Panc1 (cell line): Measurements from ENCODE around the gene LRRC3. TPM values are rescaled to one million over a fixed set of nuclear protein-coding genes. Genes with fewer than 3 reads are reported as not detected.

Source experiments
- ATAC-seq: fragments of 200-7000 bp; cut with Tn5 transposase; 2 replicates; pipeline ENCODE4 v1.9.1; 2020; ENCODE audit warnings: mild to moderate bottlenecking, moderate library complexity
- BruUV-seq: library from RNA; stranded (reverse); fragments of 400-500 nt; replicated peaks from 2 replicates; lab custom pipeline; 2021; lab: Mats Ljungman, UMichigan
- CTCF ChIA-PET: fragments of 300-600 bp; sonication (Branson Sonifier 250); formaldehyde crosslinking; loops from one replicate; lab custom pipeline; 2022; ENCODE audit warnings: antibody characterized with exemption; lab: Charles Lee
- POLR2A ChIA-PET: fragments of 300-600 bp; sonication (Branson Sonifier 250); formaldehyde crosslinking; loops from one replicate; lab custom pipeline; 2022; ENCODE audit warnings: antibody characterized with exemption; lab: Charles Lee
- DNase-seq: peaks from one replicate; pipeline ENCODE4 v3.0.0-alpha.2; 2010; ENCODE audit warnings: low read depth, low spot score
- H3K27ac ChIP-seq: 2 replicates; pipeline ENCODE4 v1.5.1; 2011; ENCODE audit warnings: mild to moderate bottlenecking, low read length, inconsistent platforms
- H3K27me3 ChIP-seq: fragments of 200-500 bp; sonication (Bioruptor generic); 2 replicates; pipeline ENCODE4 v1.6.0; 2014; ENCODE audit warnings: low read length, inconsistent platforms; ENCODE audit not compliant: control insufficient read depth, insufficient read depth
- H3K36me3 ChIP-seq: fragments of 200-500 bp; sonication (Bioruptor generic); 2 replicates; pipeline ENCODE4 v1.5.1; 2014; ENCODE audit warnings: inconsistent platforms, mild to moderate bottlenecking, low read length, moderate library complexity; ENCODE audit not compliant: control insufficient read depth, insufficient read depth
- H3K4me1 ChIP-seq: 2 replicates; pipeline ENCODE4 v1.5.1; 2011; ENCODE audit warnings: inconsistent platforms, mild to moderate bottlenecking, low read length, moderate library complexity; ENCODE audit not compliant: control insufficient read depth, insufficient read depth
- H3K4me3 ChIP-seq, 2 experiments: 2 replicates each; pipeline ENCODE4 v1.5.1; 2011 to 2012; ENCODE audit warnings: low read depth in 2 of 2, low read length in 2 of 2, mild to moderate bottlenecking in 2 of 2, inconsistent platforms in 1 of 2, moderate library complexity in 1 of 2
- H3K9me3 ChIP-seq: fragments of 200-500 bp; sonication (Bioruptor generic); 2 replicates; pipeline ENCODE4 v1.5.1; 2014; ENCODE audit warnings: low read depth, mild to moderate bottlenecking, inconsistent platforms, low read length, moderate library complexity; ENCODE audit not compliant: control insufficient read depth, insufficient read depth
- POLR2AphosphoS5 ChIP-seq: IDR thresholded peaks from 2 replicates; pipeline ENCODE4 v1.6.1; 2012; ENCODE audit warnings: mild to moderate bottlenecking, low read depth, low read length, moderate library complexity
- SIN3A ChIP-seq: IDR thresholded peaks from 2 replicates; pipeline ENCODE4 v1.6.1; 2012; ENCODE audit warnings: low read depth, mild to moderate bottlenecking, low read length, moderate library complexity, borderline replicate concordance; ENCODE audit not compliant: insufficient read depth
- TCF7L2 ChIP-seq: IDR thresholded peaks from 2 replicates; pipeline ENCODE4 v1.6.1; 2011; ENCODE audit warnings: mild to moderate bottlenecking, low read depth, low read length, inconsistent platforms
- in situ Hi-C: cut with HindIII; loops from 2 replicates; pipeline ENCODE4 v1.10.0; 2016; ENCODE audit warnings: low sequenced_read_pairs, low pct_unique_long_range_greater_than_20kb
- intact Hi-C: fragments of 100-400 bp; cut with micrococcal nuclease; formaldehyde crosslinking; loops from one replicate; pipeline ENCODE4 v1.10.0; 2022; ENCODE audit not compliant: unreplicated experiment
- total RNA-seq: library from RNA; stranded (reverse); gene quantifications from one replicate; pipeline ENCODE4 v1.2.1, GENCODE V29; 2021; ENCODE audit not compliant: unreplicated experiment
- TF ChIP-seq, protein P1 (sequence below), 2 experiments: IDR thresholded peaks; 2 replicates each; pipeline ENCODE4 v1.6.1; 2011 to 2012; ENCODE audit warnings: low read depth in 2 of 2, control low read depth in 1 of 2, low read length in 1 of 2, mild to moderate bottlenecking in 1 of 2, moderate library complexity in 1 of 2; ENCODE audit not compliant: insufficient read depth in 1 of 2
- TF ChIP-seq, protein P2 (sequence below): fragments of 450-650 bp; IDR thresholded peaks from 2 replicates; pipeline ENCODE4 v1.5.1; 2017; ENCODE audit warnings: mild to moderate bottlenecking

Gene LRRC3
- total RNA-seq, 1 experiment from 2014 or later, result 3.3 TPM

DNA sequence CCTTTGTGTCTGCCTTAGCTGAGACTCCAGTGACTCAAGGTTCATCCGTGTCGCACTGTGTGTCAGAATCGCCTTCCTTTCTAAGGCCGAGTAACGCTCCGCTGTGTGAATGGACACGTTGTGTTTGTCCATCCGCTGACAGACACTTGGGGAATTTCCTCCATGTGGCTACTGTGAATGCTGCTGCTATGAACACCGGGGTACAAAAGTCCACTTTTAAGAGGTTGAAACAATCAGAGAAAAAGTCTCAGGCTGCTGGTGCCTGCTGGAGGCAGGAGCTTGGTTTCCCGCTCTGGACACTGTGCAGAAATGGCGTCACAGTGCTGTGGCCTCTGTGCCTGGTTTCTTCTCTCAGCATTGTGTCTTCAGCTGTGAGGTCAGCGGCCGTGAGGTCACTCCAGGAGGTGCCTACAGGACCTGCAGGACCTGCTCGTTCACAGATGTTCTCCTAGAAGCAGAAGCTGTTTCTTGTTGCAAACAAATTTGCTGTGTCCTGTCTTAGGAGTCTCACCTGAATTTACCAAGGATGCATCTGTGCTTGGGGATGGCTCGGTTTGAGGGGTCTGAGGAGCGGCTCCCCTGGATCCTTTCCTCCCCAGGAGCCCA is 50.5 kb downstream of the LRRC3 start:
- ATAC-seq, result no peak; the same call in 1 of the 2 replicates
- in situ Hi-C loops (no loop called here), intact Hi-C loops (no loop called here)
- Histone ChIP-seq H3K27ac (no peak overlapping the region), H3K36me3 (no peaks in the 10 kb centered on the region), H3K27me3 (no peaks in the 10 kb centered on the region), H3K4me1 (no peaks in the 10 kb centered on the region), H3K4me3 (no peak overlapping the region), H3K9me3 (no peaks in the 10 kb centered on the region)
- POLR2A ChIA-PET, result no interaction called here
- DNase-seq, result no peak
- CTCF ChIA-PET, result no interaction called here
- TF ChIP-seq TCF7L2 (no peak), SIN3A (no peak), POLR2AphosphoS5 (no peak)
- TF ChIP-seq, protein P1, sequence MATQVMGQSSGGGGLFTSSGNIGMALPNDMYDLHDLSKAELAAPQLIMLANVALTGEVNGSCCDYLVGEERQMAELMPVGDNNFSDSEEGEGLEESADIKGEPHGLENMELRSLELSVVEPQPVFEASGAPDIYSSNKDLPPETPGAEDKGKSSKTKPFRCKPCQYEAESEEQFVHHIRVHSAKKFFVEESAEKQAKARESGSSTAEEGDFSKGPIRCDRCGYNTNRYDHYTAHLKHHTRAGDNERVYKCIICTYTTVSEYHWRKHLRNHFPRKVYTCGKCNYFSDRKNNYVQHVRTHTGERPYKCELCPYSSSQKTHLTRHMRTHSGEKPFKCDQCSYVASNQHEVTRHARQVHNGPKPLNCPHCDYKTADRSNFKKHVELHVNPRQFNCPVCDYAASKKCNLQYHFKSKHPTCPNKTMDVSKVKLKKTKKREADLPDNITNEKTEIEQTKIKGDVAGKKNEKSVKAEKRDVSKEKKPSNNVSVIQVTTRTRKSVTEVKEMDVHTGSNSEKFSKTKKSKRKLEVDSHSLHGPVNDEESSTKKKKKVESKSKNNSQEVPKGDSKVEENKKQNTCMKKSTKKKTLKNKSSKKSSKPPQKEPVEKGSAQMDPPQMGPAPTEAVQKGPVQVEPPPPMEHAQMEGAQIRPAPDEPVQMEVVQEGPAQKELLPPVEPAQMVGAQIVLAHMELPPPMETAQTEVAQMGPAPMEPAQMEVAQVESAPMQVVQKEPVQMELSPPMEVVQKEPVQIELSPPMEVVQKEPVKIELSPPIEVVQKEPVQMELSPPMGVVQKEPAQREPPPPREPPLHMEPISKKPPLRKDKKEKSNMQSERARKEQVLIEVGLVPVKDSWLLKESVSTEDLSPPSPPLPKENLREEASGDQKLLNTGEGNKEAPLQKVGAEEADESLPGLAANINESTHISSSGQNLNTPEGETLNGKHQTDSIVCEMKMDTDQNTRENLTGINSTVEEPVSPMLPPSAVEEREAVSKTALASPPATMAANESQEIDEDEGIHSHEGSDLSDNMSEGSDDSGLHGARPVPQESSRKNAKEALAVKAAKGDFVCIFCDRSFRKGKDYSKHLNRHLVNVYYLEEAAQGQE (IDR thresholded peaks at IDR 0.05; ENCODE audit: insufficient read depth in 1 of 2, low read depth in 2 of 2, low read length in 1 of 2), result no peak
- TF ChIP-seq, protein P2, sequence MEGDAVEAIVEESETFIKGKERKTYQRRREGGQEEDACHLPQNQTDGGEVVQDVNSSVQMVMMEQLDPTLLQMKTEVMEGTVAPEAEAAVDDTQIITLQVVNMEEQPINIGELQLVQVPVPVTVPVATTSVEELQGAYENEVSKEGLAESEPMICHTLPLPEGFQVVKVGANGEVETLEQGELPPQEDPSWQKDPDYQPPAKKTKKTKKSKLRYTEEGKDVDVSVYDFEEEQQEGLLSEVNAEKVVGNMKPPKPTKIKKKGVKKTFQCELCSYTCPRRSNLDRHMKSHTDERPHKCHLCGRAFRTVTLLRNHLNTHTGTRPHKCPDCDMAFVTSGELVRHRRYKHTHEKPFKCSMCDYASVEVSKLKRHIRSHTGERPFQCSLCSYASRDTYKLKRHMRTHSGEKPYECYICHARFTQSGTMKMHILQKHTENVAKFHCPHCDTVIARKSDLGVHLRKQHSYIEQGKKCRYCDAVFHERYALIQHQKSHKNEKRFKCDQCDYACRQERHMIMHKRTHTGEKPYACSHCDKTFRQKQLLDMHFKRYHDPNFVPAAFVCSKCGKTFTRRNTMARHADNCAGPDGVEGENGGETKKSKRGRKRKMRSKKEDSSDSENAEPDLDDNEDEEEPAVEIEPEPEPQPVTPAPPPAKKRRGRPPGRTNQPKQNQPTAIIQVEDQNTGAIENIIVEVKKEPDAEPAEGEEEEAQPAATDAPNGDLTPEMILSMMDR, result no peak
- BruUV-seq, result no TSS peak

DNA sequence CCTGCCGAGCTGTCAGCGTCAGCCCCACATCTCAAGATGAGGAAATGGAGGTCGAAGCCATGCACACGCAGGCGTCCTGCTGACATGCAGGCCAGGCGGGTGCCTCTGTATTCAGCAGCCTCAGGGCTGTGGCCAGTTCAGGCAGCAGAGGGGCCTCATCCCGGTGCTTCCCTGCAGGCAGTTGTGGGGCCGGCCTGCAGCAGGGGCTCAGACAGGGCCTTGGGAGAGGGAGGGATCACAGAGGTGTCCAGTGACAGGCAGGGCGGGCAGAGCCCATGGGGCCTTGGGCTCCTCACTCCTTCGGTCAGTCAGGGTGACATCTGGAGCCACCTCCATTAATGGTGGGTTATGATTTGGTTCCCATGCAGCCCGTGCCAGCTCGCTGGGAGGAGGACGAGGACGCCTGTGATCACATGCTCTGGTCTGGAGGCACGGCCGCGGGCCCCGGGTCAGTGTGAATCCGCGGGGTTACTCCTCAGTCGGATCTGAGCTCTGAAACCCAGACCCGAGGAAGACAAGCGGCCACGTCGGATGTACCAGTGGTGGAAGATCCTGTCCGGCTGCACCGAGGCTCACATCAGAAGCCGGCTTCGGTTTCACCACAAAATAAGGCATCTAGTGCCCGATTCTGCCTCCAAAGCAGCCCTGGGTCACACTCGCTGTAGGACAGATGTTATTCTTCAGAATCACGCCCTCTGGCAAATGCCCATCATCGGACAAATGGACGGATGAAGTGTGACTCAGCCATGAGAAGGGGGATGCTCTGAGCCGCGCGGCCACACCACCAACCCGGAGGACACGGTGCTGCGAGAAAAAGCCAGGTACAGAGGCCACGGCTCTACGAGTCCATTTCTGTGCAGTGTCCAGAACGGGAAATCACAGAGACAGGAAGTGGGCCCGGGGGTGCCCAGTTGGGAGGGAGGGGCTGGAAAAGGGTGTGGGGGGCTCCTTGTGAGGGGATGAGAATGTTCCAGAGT is 51.3 kb downstream of the LRRC3 start:
- no peak for DNase-seq
- intact Hi-C loops (no loop called here), in situ Hi-C loops (no loop called here)
- TF ChIP-seq TCF7L2, result no peak
- TF ChIP-seq POLR2AphosphoS5, result no peak
- H3K36me3 ChIP-seq, result no peaks in the 10 kb centered on the region
- ChIA-PET POLR2A (no interaction called here), CTCF (no interaction called here)
- no peaks in the 10 kb centered on the region for H3K9me3 ChIP-seq
- no peaks in the 10 kb centered on the region for H3K27me3 ChIP-seq
- no peak overlapping the region for H3K27ac ChIP-seq
- no TSS peak for BruUV-seq
- ATAC-seq, result no peak
- H3K4me3 ChIP-seq, result no peak overlapping the region
- no peaks in the 10 kb centered on the region for H3K4me1 ChIP-seq
